ENCODE measurements around the gene PAQR6. TPM values are rescaled to one million over a fixed set of nuclear protein-coding genes. Genes with fewer than 3 reads are reported as not detected.
"Not testable (repeated sequence)": the region's sequence is repeated elsewhere in the genome, so short reads cannot be mapped to it uniquely, and the experiment has no call there.

PAQR6 gene
- total RNA-seq, 1 donor from 2014 or later, result 5.8 TPM

DNA sequence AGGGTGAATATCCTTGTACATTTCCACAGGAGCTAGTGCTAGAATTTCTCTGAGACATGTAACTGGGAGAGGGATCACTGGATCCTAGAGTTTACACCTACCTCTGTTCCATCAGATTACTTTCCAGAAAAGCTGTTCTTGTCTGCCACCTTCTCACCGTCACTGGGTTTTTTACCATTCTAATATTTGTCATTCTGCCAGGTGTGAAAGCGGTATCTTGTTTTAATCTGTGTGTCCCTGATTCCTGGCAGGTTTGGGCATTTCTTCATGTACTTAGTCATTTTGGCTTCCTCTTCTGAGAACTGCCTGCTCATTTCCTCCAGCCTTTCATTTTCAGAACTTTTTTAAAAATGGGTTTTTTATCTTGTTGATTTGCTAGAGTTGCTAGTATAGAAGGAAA is 30.0 kb downstream of the PAQR6 start:
- Mint-ChIP-seq H3K27ac (peak overlapping the region; percentile 96), H3K4me3 (ENCODE audit: low read depth) (peak overlapping the region; percentile 40), H3K27me3 (ENCODE audit: low read depth) (no peaks in the 10 kb centered on the region), H3K36me3 (ENCODE audit: low read depth) (peaks cover 69% of the 10 kb centered on the region), H3K4me1 (ENCODE audit: low read depth) (peaks cover 54% of the 10 kb centered on the region), H3K9me3 (no peaks in the 10 kb centered on the region)
- DNase-seq (ENCODE audit: low spot score), result peak; percentile 35
- intact Hi-C loops (cut with micrococcal nuclease), result loop anchor here (1.0 to 10.0 kb wide), 3 partner anchors 8 to 287 kb away; partner anchors contain the start of gene MEF2D

DNA sequence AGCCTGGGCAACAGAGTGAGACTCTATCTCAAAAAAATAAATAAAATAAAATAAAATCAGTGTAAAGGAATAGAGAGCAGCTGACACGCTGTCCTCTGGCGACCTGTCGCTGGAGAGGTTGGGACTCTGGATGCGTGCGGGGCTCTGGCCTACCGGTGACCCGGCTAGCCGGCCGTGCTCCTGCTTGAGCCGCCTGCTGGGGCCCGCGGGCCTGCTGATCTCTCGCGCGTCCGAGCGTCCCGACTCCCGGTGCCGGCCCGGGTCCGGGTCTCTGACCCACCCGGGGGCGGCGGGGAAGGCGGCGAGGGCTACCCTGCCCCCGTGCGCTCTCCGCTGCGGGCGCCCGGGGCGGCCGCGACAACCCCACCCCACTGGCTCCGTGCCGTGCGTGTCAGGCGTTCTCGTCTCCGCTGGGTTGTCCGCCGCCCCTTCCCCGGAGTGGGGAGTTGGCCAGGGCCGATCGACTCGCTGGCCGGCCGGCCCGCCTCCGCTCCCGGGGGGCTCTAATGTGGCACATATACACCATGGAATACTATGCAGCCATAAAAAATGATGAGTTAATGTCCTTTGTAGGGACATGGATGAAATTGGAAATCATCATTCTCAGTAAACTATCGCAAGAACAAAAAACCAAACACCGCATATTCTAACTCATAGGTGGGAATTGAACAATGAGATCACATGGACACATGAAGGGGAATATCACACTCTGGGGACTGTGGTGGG is 31.3 kb downstream of the PAQR6 start:
- H3K27ac Mint-ChIP-seq, result peak overlapping the region; percentile 96
- intact Hi-C loops (cut with micrococcal nuclease), result loop anchor here (10.0 kb wide), 1 partner anchor 288 kb away; the partner anchor contains the start of gene MEF2D

DNA sequence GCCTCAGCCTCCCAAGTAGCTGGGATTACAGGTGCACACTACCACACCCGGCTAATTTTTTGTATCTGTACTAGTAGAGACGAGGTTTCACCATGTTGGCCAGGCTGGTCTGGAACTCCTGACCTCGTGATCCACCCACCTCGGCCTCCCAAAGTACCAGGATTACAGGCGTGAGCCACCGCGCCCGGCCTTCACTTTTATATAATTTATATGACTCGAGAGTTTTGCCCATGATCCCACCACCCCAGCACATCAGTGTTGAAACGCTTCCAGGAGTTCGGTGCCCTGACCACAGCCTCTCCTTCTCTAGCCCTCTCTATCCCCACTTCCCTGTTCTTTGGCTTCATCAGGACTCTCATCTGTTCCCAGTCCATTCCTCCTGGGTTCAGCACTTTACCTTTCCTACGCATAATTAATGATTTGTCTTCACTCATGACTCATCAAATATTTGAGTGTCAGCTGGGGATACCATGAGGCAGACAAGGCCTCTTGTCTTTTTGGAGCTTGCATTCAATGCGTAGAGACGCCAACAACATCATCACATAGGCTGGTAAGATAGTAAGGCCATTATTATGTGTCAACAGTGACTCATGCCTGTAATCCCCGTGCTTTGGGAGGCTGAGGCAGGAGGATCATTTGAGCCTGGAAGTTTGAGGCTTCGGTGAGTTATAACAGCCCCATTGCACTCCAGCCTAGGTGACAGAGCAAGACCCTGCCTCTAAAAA is 33.7 kb downstream of the PAQR6 start:
- intact Hi-C loops (cut with micrococcal nuclease), result loop anchor here (10.0 kb wide), 1 partner anchor 291 kb away; the partner anchor contains the start of gene MEF2D
- no peak for DNase-seq (ENCODE audit: low spot score)
- H3K4me3 Mint-ChIP-seq (ENCODE audit: low read depth), result peak overlapping the region; percentile 89

More for the DNA sequence above, 31.3 kb downstream of the PAQR6 start:
- H3K4me1 Mint-ChIP-seq (ENCODE audit: low read depth), result peaks cover 48% of the 10 kb centered on the region
- H3K4me3 Mint-ChIP-seq (ENCODE audit: low read depth); H3K9me3 Mint-ChIP-seq; DNase-seq (ENCODE audit: low spot score); H3K27me3 Mint-ChIP-seq (ENCODE audit: low read depth): not testable (repeated sequence)
- peaks cover 67% of the 10 kb centered on the region for H3K36me3 Mint-ChIP-seq (ENCODE audit: low read depth)

DNA sequence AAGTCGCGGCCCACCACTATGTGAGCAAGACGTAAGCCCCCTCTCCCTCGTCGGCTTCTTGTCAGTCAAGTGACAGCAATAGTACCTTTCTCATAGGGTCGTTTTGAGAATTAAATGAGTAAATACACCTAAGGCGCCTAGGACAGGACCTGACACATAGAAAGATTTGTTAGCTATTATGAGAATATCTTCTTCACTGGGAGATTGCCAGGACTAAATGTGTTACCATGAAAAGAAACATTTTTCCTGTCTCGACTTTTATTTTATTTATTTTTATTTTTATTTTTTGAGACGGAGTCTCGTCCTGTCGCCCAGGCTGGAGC is 34.3 kb downstream of the PAQR6 start:
- DNase-seq (ENCODE audit: low spot score), result no peak
- peak overlapping the region; percentile 97 for H3K27ac Mint-ChIP-seq
- H3K9me3 Mint-ChIP-seq, result no peaks in the 10 kb centered on the region
- peaks cover 71% of the 10 kb centered on the region for H3K36me3 Mint-ChIP-seq (ENCODE audit: low read depth)
- H3K4me1 Mint-ChIP-seq (ENCODE audit: low read depth), result peaks cover 33% of the 10 kb centered on the region
- no peaks in the 10 kb centered on the region for H3K27me3 Mint-ChIP-seq (ENCODE audit: low read depth)
- intact Hi-C loops (cut with micrococcal nuclease), result loop anchor here (1.0 to 10.0 kb wide), 4 partner anchors 10 to 291 kb away; partner anchors contain the start of genes MEF2D and SLC25A44
- peak overlapping the region; percentile 93 for H3K4me3 Mint-ChIP-seq (ENCODE audit: low read depth)

More for the DNA sequence above, 33.7 kb downstream of the PAQR6 start:
- peaks cover 67% of the 10 kb centered on the region for H3K36me3 Mint-ChIP-seq (ENCODE audit: low read depth)
- H3K4me1 Mint-ChIP-seq (ENCODE audit: low read depth), result peaks cover 32% of the 10 kb centered on the region
- no peaks in the 10 kb centered on the region for H3K9me3 Mint-ChIP-seq
- no peaks in the 10 kb centered on the region for H3K27me3 Mint-ChIP-seq (ENCODE audit: low read depth)
- H3K27ac Mint-ChIP-seq, result peak overlapping the region; percentile 98

DNA sequence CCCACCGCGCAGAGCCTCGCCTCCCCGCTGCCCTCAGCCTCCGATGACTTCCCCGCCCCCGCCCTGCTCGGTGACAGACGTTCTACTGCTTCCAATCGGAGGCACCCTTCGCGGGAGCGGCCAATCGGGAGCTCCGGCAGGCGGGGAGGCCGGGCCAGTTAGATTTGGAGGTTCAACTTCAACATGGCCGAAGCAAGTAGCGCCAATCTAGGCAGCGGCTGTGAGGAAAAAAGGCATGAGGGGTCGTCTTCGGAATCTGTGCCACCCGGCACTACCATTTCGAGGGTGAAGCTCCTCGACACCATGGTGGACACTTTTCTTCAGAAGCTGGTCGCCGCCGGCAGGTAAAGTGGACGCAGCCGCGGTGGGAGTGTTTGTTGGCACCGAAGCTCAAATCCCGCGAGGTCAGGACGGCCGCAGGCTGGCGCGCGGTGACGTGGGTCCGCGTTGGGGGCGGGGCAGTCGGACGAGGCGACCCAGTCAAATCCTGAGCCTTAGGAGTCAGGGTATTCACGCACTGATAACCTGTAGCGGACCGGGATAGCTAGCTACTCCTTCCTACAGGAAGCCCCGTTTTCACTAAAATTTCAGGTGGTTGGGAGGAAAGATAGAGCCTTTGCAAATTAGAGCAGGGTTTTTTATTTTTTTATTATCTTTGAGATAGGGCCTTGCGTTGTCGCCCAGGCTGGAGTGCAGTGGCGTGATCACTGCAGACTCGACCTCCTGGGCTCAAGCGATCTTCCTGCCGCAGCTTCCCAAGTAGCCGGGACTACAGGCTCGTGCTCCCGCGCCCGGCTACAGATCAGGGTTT is 34.8 kb downstream of the PAQR6 start, which contains the start of gene PMF1:
PMF1 (plus strand) TSS at position 175 of the 811 bp plus-strand sequence; CDS start at position 184, 9 bp downstream.
- H3K4me3 Mint-ChIP-seq (ENCODE audit: low read depth), result peak within 1 kb of the TSS; percentile 93
- peaks cover 71% of the 10 kb centered on the region for H3K36me3 Mint-ChIP-seq (ENCODE audit: low read depth)
- peaks cover 31% of the 10 kb centered on the region for H3K4me1 Mint-ChIP-seq (ENCODE audit: low read depth)
- peak within 1 kb of the TSS; percentile 98 for H3K27ac Mint-ChIP-seq
- intact Hi-C loops (cut with micrococcal nuclease), result loop anchor here (1.0 to 10.0 kb wide), 4 partner anchors 10 to 292 kb away; partner anchors contain the start of genes MEF2D and SLC25A44
- DNase-seq (ENCODE audit: low spot score), result peak; percentile 95
- H3K9me3 Mint-ChIP-seq, result no peaks in the 10 kb centered on the region
- no peaks in the 10 kb centered on the region for H3K27me3 Mint-ChIP-seq (ENCODE audit: low read depth)

DNA sequence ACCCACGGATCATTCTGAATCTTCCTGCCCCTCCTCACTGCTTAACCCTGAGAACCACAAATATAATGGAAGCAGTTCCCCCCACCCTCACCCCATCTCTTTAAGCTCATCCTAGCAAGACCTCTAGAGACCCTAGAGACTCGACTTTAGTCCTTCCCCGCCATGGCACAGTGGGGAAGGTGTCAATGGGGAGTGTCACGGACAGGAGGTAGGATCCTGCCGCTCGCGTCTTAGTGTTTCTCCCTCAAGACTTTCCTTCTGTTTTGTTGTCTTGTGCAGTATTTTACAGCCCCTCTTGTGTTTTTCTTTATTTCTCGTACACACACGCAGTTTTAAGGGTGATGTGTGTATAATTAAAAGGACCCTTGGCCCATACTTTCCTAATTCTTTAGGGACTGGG is 35.7 kb downstream of the PAQR6 start:
- Mint-ChIP-seq H3K9me3 (no peaks in the 10 kb centered on the region), H3K27me3 (ENCODE audit: low read depth) (no peaks in the 10 kb centered on the region), H3K36me3 (ENCODE audit: low read depth) (peaks cover 75% of the 10 kb centered on the region), H3K27ac (peak overlapping the region; percentile 97), H3K4me1 (ENCODE audit: low read depth) (peaks cover 24% of the 10 kb centered on the region), H3K4me3 (ENCODE audit: low read depth) (peak overlapping the region; percentile 93)
- no peak for DNase-seq (ENCODE audit: low spot score)
- intact Hi-C loops (cut with micrococcal nuclease), result loop anchor here (2.0 to 10.0 kb wide), 2 partner anchors 13 to 293 kb away; partner anchors contain the start of gene MEF2D

DNA sequence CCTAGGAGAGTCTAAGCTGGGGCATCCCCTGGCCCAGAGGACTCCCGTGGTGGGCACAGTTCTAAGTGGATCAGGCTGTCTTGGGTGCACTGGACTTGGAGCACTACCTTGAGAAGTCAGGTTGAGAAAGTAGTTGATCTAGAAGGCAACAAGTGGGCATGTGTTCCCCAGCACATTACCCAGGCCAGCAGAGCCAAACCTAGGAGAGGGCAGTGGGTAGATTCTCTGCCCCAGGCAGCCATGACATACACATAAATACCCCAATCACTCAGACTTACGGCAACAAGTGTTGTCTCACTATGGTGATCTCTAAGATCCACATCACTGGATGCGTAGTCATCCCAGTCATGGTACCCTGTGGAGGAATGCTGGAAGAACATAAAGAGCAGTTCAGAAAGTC is 36.6 kb downstream of the PAQR6 start:
- H3K9me3 Mint-ChIP-seq, result no peaks in the 10 kb centered on the region
- no peak for DNase-seq (ENCODE audit: low spot score)
- no peaks in the 10 kb centered on the region for H3K27me3 Mint-ChIP-seq (ENCODE audit: low read depth)
- H3K27ac Mint-ChIP-seq, result peak overlapping the region; percentile 97
- no peak overlapping the region for H3K4me3 Mint-ChIP-seq (ENCODE audit: low read depth)
- intact Hi-C loops (cut with micrococcal nuclease), result loop anchor here (10.0 kb wide), 1 partner anchor 294 kb away; the partner anchor contains the start of gene MEF2D
- H3K4me1 Mint-ChIP-seq (ENCODE audit: low read depth), result peaks cover 23% of the 10 kb centered on the region
- H3K36me3 Mint-ChIP-seq (ENCODE audit: low read depth), result peaks cover 81% of the 10 kb centered on the region

DNA sequence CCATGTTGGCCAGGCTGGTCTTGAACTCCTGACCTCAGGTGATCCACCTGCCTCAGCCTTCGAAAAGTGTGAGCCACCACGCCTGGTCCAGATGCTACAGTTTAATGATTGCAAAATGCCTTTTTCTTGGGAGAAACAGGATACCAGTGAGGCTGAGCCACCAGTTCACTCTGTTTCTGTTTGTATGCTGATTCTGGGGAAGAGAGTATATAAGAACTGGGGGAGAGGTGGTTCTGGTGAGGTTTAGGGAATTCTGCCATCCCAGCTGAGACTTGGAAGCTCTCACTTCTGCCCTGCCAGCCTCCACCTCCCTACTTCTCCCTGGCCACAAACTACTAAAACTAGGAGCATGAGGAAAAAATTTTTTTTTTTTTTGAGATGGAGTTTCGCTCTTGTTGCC is 43.2 kb downstream of the PAQR6 start:
- intact Hi-C loops (cut with micrococcal nuclease), result no loop called here
- Mint-ChIP-seq H3K4me1 (ENCODE audit: low read depth) (peaks cover 16% of the 10 kb centered on the region), H3K4me3 (ENCODE audit: low read depth) (no peak overlapping the region), H3K9me3 (no peaks in the 10 kb centered on the region), H3K27ac (no peak overlapping the region), H3K36me3 (ENCODE audit: low read depth) (peaks cover 60% of the 10 kb centered on the region), H3K27me3 (ENCODE audit: low read depth) (no peaks in the 10 kb centered on the region)
- no peak for DNase-seq (ENCODE audit: low spot score)

DNA sequence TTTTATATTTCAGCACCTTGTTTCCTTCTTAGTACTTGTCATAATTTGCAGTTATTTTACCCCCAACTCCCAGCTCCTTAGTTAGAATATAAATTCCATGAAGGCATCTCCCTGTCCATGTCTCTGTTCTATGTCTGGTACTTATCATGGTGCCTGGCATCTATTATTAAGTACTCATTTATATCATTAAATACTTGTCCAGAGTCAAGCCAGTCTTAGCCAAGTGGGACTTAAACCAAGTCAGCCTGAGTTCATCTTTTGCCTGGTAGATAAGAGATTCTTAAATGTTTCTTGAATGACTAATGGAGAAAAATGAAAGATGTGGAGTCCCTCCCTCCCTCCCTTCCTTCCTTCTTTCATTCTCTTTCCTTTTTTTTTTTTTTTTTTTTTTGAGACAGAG is 44.5 kb downstream of the PAQR6 start:
- Mint-ChIP-seq H3K9me3 (no peaks in the 10 kb centered on the region), H3K36me3 (ENCODE audit: low read depth) (peaks cover 60% of the 10 kb centered on the region), H3K4me3 (ENCODE audit: low read depth) (no peak overlapping the region), H3K4me1 (ENCODE audit: low read depth) (peaks cover 26% of the 10 kb centered on the region), H3K27me3 (ENCODE audit: low read depth) (no peaks in the 10 kb centered on the region), H3K27ac (no peak overlapping the region)
- DNase-seq (ENCODE audit: low spot score), result no peak
- intact Hi-C loops (cut with micrococcal nuclease), result no loop called here

DNA sequence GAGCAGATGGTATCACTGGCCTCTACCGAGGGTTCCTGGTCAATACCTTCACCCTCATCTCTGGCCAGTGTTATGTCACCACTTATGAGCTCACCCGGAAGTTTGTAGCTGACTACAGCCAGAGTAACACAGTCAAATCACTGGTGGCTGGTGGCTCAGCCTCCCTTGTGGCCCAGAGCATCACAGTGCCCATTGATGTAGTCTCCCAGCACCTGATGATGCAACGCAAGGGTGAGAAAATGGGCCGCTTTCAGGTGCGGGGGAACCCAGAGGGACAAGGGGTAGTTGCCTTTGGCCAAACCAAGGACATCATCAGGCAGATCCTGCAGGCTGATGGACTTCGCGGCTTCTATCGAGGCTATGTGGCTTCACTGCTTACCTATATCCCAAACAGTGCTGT is 47.8 kb downstream of the PAQR6 start:
- Mint-ChIP-seq H3K36me3 (ENCODE audit: low read depth) (peaks cover 64% of the 10 kb centered on the region), H3K9me3 (no peaks in the 10 kb centered on the region), H3K27me3 (ENCODE audit: low read depth) (no peaks in the 10 kb centered on the region), H3K27ac (peak overlapping the region; percentile 95), H3K4me3 (ENCODE audit: low read depth) (peak overlapping the region; percentile 76), H3K4me1 (ENCODE audit: low read depth) (peaks cover 49% of the 10 kb centered on the region)
- intact Hi-C loops (cut with micrococcal nuclease), result no loop called here
- DNase-seq (ENCODE audit: low spot score), result no peak

DNA sequence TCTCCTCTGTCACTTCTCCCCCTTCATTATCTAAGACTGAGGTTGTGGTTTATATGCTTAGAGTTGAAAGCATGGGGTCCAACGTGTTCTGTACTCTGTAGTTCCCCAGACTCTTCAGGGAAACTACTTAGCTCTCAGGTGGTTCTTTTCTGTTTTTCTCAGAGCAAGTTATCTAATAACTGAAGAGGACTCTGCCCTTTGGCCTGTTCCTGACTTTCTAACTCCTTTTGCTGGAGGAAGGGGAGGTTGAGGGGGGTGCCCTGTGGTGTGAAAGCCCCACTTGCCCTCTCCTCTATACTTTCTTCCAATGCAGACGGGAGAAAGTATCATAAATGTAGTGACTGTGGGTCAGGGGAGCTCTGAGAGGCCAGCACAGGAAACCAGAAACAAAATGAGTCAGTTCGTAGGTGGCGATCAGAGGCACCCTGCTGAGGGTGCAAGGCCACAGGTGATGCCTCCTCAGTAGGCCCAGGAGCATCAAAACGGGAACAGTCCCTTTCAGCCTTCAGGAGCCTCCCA is 49.0 kb downstream of the PAQR6 start:
- H3K27ac Mint-ChIP-seq, result peak overlapping the region; percentile 95
- peak overlapping the region; percentile 76 for H3K4me3 Mint-ChIP-seq (ENCODE audit: low read depth)
- H3K9me3 Mint-ChIP-seq, result no peaks in the 10 kb centered on the region
- no peaks in the 10 kb centered on the region for H3K27me3 Mint-ChIP-seq (ENCODE audit: low read depth)
- no peak for DNase-seq (ENCODE audit: low spot score)
- H3K4me1 Mint-ChIP-seq (ENCODE audit: low read depth), result peaks cover 55% of the 10 kb centered on the region
- intact Hi-C loops (cut with micrococcal nuclease), result loop anchor here (1.0 to 10.0 kb wide), 5 partner anchors 14 to 224 kb away; partner anchors contain the start of genes ARHGEF2, PMF1, SMG5 and TMEM79
- H3K36me3 Mint-ChIP-seq (ENCODE audit: low read depth), result peaks cover 61% of the 10 kb centered on the region

DNA sequence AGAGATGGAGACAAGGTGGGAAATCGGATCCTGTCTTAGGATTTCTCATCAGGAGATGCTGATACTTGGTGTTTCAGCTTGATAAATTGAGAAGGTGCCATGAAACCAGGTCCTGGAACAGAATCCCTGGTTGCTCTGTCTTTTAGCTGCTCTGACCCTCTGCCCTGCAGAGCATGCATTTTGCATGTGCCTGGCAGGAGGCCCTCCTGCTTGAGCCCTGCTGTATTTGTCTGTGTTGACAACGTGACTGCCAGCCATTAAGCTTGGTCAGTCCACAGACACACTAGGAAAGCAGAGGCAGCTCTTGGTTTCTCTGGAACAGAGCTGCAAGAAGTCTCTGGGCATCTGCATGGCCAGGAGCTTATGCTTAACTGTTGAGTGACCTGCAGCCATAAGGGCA is 51.4 kb downstream of the PAQR6 start:
- Mint-ChIP-seq H3K36me3 (ENCODE audit: low read depth) (peaks cover 64% of the 10 kb centered on the region), H3K4me1 (ENCODE audit: low read depth) (peaks cover 70% of the 10 kb centered on the region), H3K4me3 (ENCODE audit: low read depth) (peak overlapping the region; percentile 19), H3K9me3 (no peaks in the 10 kb centered on the region), H3K27ac (peak overlapping the region; percentile 61), H3K27me3 (ENCODE audit: low read depth) (no peaks in the 10 kb centered on the region)
- intact Hi-C loops (cut with micrococcal nuclease), result loop anchor here (5.0 to 10.0 kb wide), 2 partner anchors 86 to 222 kb away; partner anchors contain the start of genes ARHGEF2, SMG5 and TMEM79
- no peak for DNase-seq (ENCODE audit: low spot score)
